Ovary (tissue), 9 donors: Measurements from ENCODE around the gene PCYT2. TPM values are rescaled to one million over a fixed set of nuclear protein-coding genes. Genes with fewer than 3 reads are reported as not detected.

ENCODE experiments used
- DNase-seq, 5 donors: peaks; one replicate each; pipeline ENCODE4 v3.0.0-alpha.2; 2019 to 2020
- H3K27ac ChIP-seq, 2 donors: fragments of 200-600 bp; one replicate each; pipeline versions ENCODE4 v1.5.1 to v1.8.0; 2019 to 2022
- H3K27me3 ChIP-seq: fragments of 200-600 bp; one replicate; pipeline ENCODE4 v1.8.0; 2022
- H3K36me3 ChIP-seq: fragments of 200-600 bp; sonication (generic); one replicate; pipeline ENCODE4 v1.5.1; 2019
- H3K4me1 ChIP-seq: one replicate; pipeline ENCODE4 v1.8.1; 2013; ENCODE audit warnings: mild to moderate bottlenecking, moderate library complexity; ENCODE audit not compliant: insufficient read depth
- H3K4me3 ChIP-seq: fragments of 200-600 bp; sonication (generic); one replicate; pipeline ENCODE4 v1.5.1; 2017
- H3K9me3 ChIP-seq, 2 donors: fragments of 200-600 bp in 1 of 2; sonication (generic) in 1 of 2; one replicate each; pipeline versions ENCODE4 v1.5.1 to v1.8.1; 2013 to 2019; ENCODE audit warnings: mild to moderate bottlenecking in 1 of 2, moderate library complexity in 1 of 2
- CTCF ChIP-seq, 3 donors: fragments of 450-650 bp in 2 of 3; fragments of 200-600 bp in 1 of 3; IDR thresholded peaks; one replicate each; pipeline versions ENCODE4 v1.5.1 to v1.8.0; 2016 to 2022; ENCODE audit warnings: antibody characterized with exemption in 3 of 3, mild to moderate bottlenecking in 1 of 3
- EP300 ChIP-seq: sonication (generic); formaldehyde crosslinking; IDR thresholded peaks from one replicate; pipeline ENCODE4 v1.6.1; 2017; ENCODE audit warnings: antibody characterized with exemption
- POLR2A ChIP-seq: fragments of 450-650 bp; IDR thresholded peaks from one replicate; pipeline ENCODE4 v1.6.1; 2017; ENCODE audit warnings: antibody characterized with exemption, mild to moderate bottlenecking, moderate library complexity
- WGBS, 3 donors: extraction: QIAGEN DNeasy Blood & Tissue Kit in 1 of 3; methylation state at CpG; one replicate each; pipeline versions ENCODE4 v1.1.5 to v1.1.7; 2013 to 2017; 5-methylcytosine and 5-hydroxymethylcytosine counted together
- intact Hi-C, 4 donors: fragments of 100-400 bp; cut with DNase I; formaldehyde crosslinking; loops; one replicate each; pipeline versions ENCODE4 v1.11.0 to v1.15.1; 2022 to 2023
- polyA plus RNA-seq, 2 donors: library from polyadenylated mRNA; stranded (reverse); fragments of 200-250 nt in 1 of 2; fragments of 350-450 nt in 1 of 2; fragmentation: Illumina TruSeq in 1 of 2; extraction: RNeasy Lipid Tissue Mini Kit (QIAGEN cat#74804) in 1 of 2; gene quantifications; one replicate each; pipeline ENCODE4 v1.2.3, GENCODE V29; 2013 to 2014
- total RNA-seq, 7 donors: library from RNA; depleted of rRNA in 2 of 7; stranded (reverse); fragments of >200 nt in 2 of 7; fragmentation: NEBNext Ultra II Directional in 3 of 7; extraction: Animal tissue kit (Norgen Biotek cat#: 25700) in 3 of 7; gene quantifications; one replicate each; pipeline versions ENCODE4 v1.1.0 to v1.2.4, GENCODE V29; 2016 to 2023
- donor health status: DM: no; HTN: no; CAD: no; lungs with moderate emphysema.
- donor health status: DM: no; HTN: no; CAD: no.
- donor health status: Bipolar disorder and iron deficiency.
- donor health status: DM: yes; HTN: yes; CAD: no.
- donor health status: DM: no; HTN: no; CAD: no.
- donor health status: DM: yes; HTN: yes; CAD: no.

Gene PCYT2
- total and polyA plus RNA-seq, 9 donors: 12.6 to 71.4 (median 25.7) TPM

GRCh38 chr17:81889602-81890001 is 21.6 kb downstream of the PCYT2 start:
- intact Hi-C loops: no loop called here
- no peak overlapping the region for H3K4me3 ChIP-seq
- no peaks in the 10 kb centered on the region for H3K9me3 ChIP-seq
- WGBS, 3 donors: 77 to 83% (median 82%) methylated on average over 9 of the region's 9 CpGs
- peaks cover 11% of the 10 kb centered on the region for H3K4me1 ChIP-seq
- no peaks in the 10 kb centered on the region for H3K27me3 ChIP-seq
- H3K27ac ChIP-seq: no peak overlapping the region
- TF ChIP-seq POLR2A: no peak
- no peak for TF ChIP-seq CTCF (IDR thresholded peaks at IDR 0.05)
- no peak for TF ChIP-seq EP300
- no peaks in the 10 kb centered on the region for H3K36me3 ChIP-seq
- DNase-seq: no peak

- no peak for DNase-seq
- H3K36me3 ChIP-seq: no peaks in the 10 kb centered on the region
- 84 to 90% (median 86%) methylated on average over 16 of the region's 16 CpGs for WGBS, 3 donors
- H3K27ac ChIP-seq: no peak overlapping the region
- no peaks in the 10 kb centered on the region for H3K9me3 ChIP-seq
- H3K4me1 ChIP-seq: peaks cover 11% of the 10 kb centered on the region
- TF ChIP-seq EP300 (no peak), CTCF (IDR thresholded peaks at IDR 0.05) (no peak), POLR2A (no peak)
- no peaks in the 10 kb centered on the region for H3K27me3 ChIP-seq
- no peak overlapping the region for H3K4me3 ChIP-seq
- intact Hi-C loops: no loop called here
These were observed 22.1 kb downstream of the PCYT2 start for GRCh38 chr17:81888988-81889595.

GRCh38 chr17:81888105-81888987 is 22.9 kb downstream of the PCYT2 start:
- no peak for DNase-seq
- Histone ChIP-seq H3K36me3 (no peaks in the 10 kb centered on the region), H3K27me3 (no peaks in the 10 kb centered on the region), H3K9me3 (no peaks in the 10 kb centered on the region), H3K4me1 (peaks cover 11% of the 10 kb centered on the region), H3K27ac (no peak overlapping the region), H3K4me3 (no peak overlapping the region)
- WGBS, 3 donors: 90 to 92% (median 92%) methylated on average over 44 of the region's 44 CpGs
- intact Hi-C loops: no loop called here
- TF ChIP-seq POLR2A (no peak), EP300 (no peak), CTCF (IDR thresholded peaks at IDR 0.05) (no peak)

- WGBS, 3 donors: 71 to 86% (median 85%) methylated on average over 11 of the region's 11 CpGs
- Histone ChIP-seq H3K9me3 (no peaks in the 10 kb centered on the region), H3K4me1 (peaks cover 6% of the 10 kb centered on the region), H3K27ac (no peak overlapping the region), H3K36me3 (no peaks in the 10 kb centered on the region), H3K27me3 (no peaks in the 10 kb centered on the region), H3K4me3 (no peak overlapping the region)
- no peak for TF ChIP-seq POLR2A
- TF ChIP-seq CTCF (IDR thresholded peaks at IDR 0.05): no peak
- no peak for TF ChIP-seq EP300
- intact Hi-C loops: no loop called here
- DNase-seq: no peak
These were observed 25.2 kb downstream of the PCYT2 start for GRCh38 chr17:81885869-81886548.
